ENCODE results near the gene DES. TPM values are rescaled to one million over a fixed set of nuclear protein-coding genes. Genes with fewer than 3 reads are reported as not detected.

The DES gene
- total RNA-seq, 6 donors from 2014 or later, result 39.7 to 299 (median 70.8) TPM

DNA sequence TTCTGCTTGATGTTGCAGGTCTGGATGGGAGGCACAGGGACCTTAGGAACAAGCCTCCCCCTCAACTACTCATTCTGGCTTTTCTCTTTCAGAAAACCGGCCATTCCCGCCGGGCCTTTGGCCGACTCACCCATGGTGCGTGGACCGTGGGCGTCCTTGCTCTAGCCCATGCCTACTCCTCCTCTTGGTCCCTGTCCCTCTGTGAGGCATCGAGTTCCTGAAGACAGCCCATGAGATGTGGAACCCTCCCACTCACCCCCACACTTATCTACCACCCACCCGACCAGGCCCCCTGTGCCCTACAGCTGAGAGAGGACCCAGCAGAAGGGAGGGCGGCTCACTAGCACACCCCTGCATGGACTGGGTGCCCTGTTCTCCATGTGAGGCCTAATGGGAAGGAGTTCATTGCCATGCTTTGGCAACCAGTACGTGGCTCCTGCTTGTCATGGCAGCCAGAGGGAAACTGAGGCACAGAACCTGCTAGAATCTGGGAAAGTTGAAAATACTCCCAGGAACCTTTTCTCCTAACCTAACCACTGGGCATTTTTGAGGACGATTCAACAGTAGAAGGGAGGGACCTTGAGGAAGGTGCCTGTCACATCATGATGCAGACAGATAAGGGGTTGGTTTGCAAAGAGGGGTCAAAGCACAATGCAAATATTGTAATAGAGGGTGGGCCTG lies 25.0 kb downstream of the DES start:
- TF ChIP-seq CTCF (IDR thresholded peaks at IDR 0.05) (no peak), POLR2A (IDR thresholded peaks at IDR 0.05) (no peak), POLR2AphosphoS5 (IDR thresholded peaks at IDR 0.05) (no peak)
- Histone ChIP-seq H3K4me1 (peaks cover 7 to 20% (median 12%) of the 10 kb centered on the region in 4 donors), H3K4me3 (no peak overlapping the region), H3K36me3 (no peaks in the 10 kb centered on the region), H3K27me3 (peaks cover 0 to 28% (median 13%) of the 10 kb centered on the region in 4 donors), H3K9me3 (no peaks in the 10 kb centered on the region), H3K27ac (no peak overlapping the region)
- DNase-seq, result no peak
- WGBS, 2 donors, result 81 to 85% methylated on average over 12 of the region's 12 CpGs
- no peak for ATAC-seq (ENCODE audit: low FRiP score in 2 of 2)

- 77 to 85% methylated on average over 1 to 3 of the region's 3 CpGs for WGBS, 2 donors
- H3K4me1 ChIP-seq, result peaks cover 7 to 25% (median 16%) of the 10 kb centered on the region in 4 donors
- no peak overlapping the region for H3K4me3 ChIP-seq
- H3K27ac ChIP-seq, result no peak overlapping the region
- no peaks in the 10 kb centered on the region for H3K9me3 ChIP-seq
- TF ChIP-seq POLR2AphosphoS5 (IDR thresholded peaks at IDR 0.05) (no peak), CTCF (IDR thresholded peaks at IDR 0.05) (no peak), EP300 (IDR thresholded peaks at IDR 0.05) (no peak), POLR2A (IDR thresholded peaks at IDR 0.05) (no peak)
- H3K36me3 ChIP-seq, result no peaks in the 10 kb centered on the region
- H3K27me3 ChIP-seq, result peaks cover 0 to 33% (median 16%) of the 10 kb centered on the region in 4 donors
- no peak for DNase-seq
- no peak for ATAC-seq (ENCODE audit: low FRiP score in 2 of 2)
These were observed 25.5 kb downstream of the DES start for GRCh38 chr2:219443697-219444023.

DNA sequence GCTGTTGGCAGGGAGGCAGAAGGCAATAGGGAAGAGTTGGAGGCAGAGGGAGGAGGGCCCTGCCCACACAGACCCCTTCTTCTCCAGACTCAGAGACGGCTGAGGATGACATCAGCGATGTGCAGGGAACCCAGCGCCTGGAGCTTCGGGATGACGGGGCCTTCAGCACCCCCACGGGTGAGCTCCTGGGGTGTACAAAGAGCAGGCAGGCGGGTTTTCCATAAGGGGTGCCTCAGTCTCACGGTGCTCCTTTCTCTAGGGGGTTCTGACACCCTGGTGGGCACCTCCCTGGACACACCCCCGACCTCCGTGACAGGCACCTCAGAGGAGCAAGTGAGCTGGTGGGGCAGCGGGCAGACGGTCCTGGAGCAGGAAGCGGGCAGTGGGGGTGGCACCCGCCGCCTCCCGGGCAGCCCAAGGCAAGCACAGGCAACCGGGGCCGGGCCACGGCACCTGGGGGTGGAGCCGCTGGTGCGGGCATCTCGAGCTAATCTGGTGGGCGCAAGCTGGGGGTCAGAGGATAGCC lies 26.5 kb downstream of the DES start:
- Histone ChIP-seq H3K36me3 (no peaks in the 10 kb centered on the region), H3K4me3 (no peak overlapping the region), H3K27me3 (peaks cover 0 to 40% (median 19%) of the 10 kb centered on the region in 4 donors), H3K27ac (no peak overlapping the region), H3K9me3 (no peaks in the 10 kb centered on the region), H3K4me1 (peaks cover 7 to 30% (median 18%) of the 10 kb centered on the region in 4 donors)
- WGBS, 2 donors, result 83% methylated on average over 21 to 23 of the region's 23 CpGs
- peak in 1 of 2 donors; percentile 82 for DNase-seq
- no peak for TF ChIP-seq POLR2A (IDR thresholded peaks at IDR 0.05)
- TF ChIP-seq POLR2AphosphoS5 (IDR thresholded peaks at IDR 0.05), result no peak
- TF ChIP-seq CTCF (IDR thresholded peaks at IDR 0.05), result no peak
- TF ChIP-seq EP300 (IDR thresholded peaks at IDR 0.05), result no peak
- ATAC-seq (ENCODE audit: low FRiP score in 2 of 2), result no peak

DNA sequence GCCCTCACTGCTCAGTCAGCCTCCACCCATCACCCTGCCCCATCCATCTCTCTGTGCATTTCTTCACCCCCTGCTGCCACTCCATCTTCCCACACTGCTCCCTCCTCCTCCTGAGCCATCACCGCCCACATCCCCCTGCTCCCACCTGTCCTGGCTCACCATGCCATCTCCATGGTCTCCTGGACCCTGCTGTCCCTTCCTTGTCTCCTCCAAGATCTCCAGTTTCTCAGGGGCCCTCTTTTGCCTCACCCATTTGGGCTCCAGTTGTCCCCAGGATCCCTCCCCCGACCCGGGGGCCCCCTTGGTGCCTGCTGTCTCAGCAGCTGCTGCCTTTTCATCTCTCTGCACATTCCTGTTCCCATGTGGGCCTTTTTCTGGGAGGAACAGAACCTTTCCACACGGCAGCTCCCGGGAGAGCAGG lies 27.1 kb downstream of the DES start:
- DNase-seq, result no peak

More for the DNA sequence above, 27.1 kb downstream of the DES start:
- H3K9me3 ChIP-seq, result no peaks in the 10 kb centered on the region
- H3K27me3 ChIP-seq, result peaks cover 0 to 40% (median 19%) of the 10 kb centered on the region in 4 donors
- no peak for ATAC-seq (ENCODE audit: low FRiP score in 2 of 2)
- WGBS, 2 donors, result 52 to 68% methylated on average over 5 of the region's 5 CpGs
- peaks cover 7 to 30% (median 18%) of the 10 kb centered on the region in 4 donors for H3K4me1 ChIP-seq
- no peak overlapping the region for H3K4me3 ChIP-seq
- no peak overlapping the region for H3K27ac ChIP-seq
- TF ChIP-seq EP300 (IDR thresholded peaks at IDR 0.05), result no peak
- TF ChIP-seq POLR2AphosphoS5 (IDR thresholded peaks at IDR 0.05), result no peak
- no peak for TF ChIP-seq CTCF (IDR thresholded peaks at IDR 0.05)
- no peak for TF ChIP-seq POLR2A (IDR thresholded peaks at IDR 0.05)
- H3K36me3 ChIP-seq, result no peaks in the 10 kb centered on the region
